ENCODE data around the gene MAP3K3.
"Not testable (repeated sequence)": the region's sequence is repeated elsewhere in the genome, so short reads cannot be mapped to it uniquely, and the experiment has no call there.

The MAP3K3 gene

GRCh38 chr17:63705657-63706056 lies 83.4 kb downstream of the MAP3K3 start:
- no peaks in the 10 kb centered on the region for H3K27me3 ChIP-seq (ENCODE audit: insufficient read depth, low read length)
- no peak overlapping the region for H3K4me3 ChIP-seq (ENCODE audit: low read depth, low read length)
- H3K4me1 ChIP-seq (ENCODE audit: control insufficient read depth, insufficient read depth, low read length, unreplicated experiment) = peaks cover 16% of the 10 kb centered on the region
- no peak overlapping the region for H2AFZ ChIP-seq (ENCODE audit: low read length, unreplicated experiment)
- H3K36me3 ChIP-seq (ENCODE audit: insufficient read depth, low read length) = peaks cover 7% of the 10 kb centered on the region; the same call in 1 of the 2 replicates
- H3K79me2 ChIP-seq (ENCODE audit: control insufficient read depth, insufficient read depth, low read length, unreplicated experiment) = peaks cover 21% of the 10 kb centered on the region
- H3K27ac ChIP-seq (ENCODE audit: low read depth, low read length) = no peak overlapping the region

- no peak overlapping the region for H3K4me3 ChIP-seq (ENCODE audit: low read depth, low read length)
- no peak overlapping the region for H3K27ac ChIP-seq (ENCODE audit: low read depth, low read length)
- H2AFZ ChIP-seq (ENCODE audit: low read length, unreplicated experiment) = no peak overlapping the region
- peaks cover 7% of the 10 kb centered on the region; the same call in 1 of the 2 replicates for H3K36me3 ChIP-seq (ENCODE audit: insufficient read depth, low read length)
- peaks cover 13% of the 10 kb centered on the region for H3K79me2 ChIP-seq (ENCODE audit: control insufficient read depth, insufficient read depth, low read length, unreplicated experiment)
- H3K4me1 ChIP-seq (ENCODE audit: control insufficient read depth, insufficient read depth, low read length, unreplicated experiment) = peaks cover 12% of the 10 kb centered on the region
- H3K27me3 ChIP-seq (ENCODE audit: insufficient read depth, low read length) = no peaks in the 10 kb centered on the region
Measured at GRCh38 chr17:63706336-63707082, 84.3 kb downstream of the MAP3K3 start.

- Histone ChIP-seq H3K4me1 (ENCODE audit: control insufficient read depth, insufficient read depth, low read length, unreplicated experiment) (peaks cover 8% of the 10 kb centered on the region), H3K27ac (ENCODE audit: low read depth, low read length) (no peak overlapping the region), H3K27me3 (ENCODE audit: insufficient read depth, low read length) (no peaks in the 10 kb centered on the region), H3K36me3 (ENCODE audit: insufficient read depth, low read length) (peaks cover 7% of the 10 kb centered on the region; the same call in 1 of the 2 replicates), H3K4me3 (ENCODE audit: low read depth, low read length) (no peak overlapping the region), H2AFZ (ENCODE audit: low read length, unreplicated experiment) (no peak overlapping the region), H3K79me2 (ENCODE audit: control insufficient read depth, insufficient read depth, low read length, unreplicated experiment) (peaks cover 9% of the 10 kb centered on the region)
Measured at GRCh38 chr17:63707151-63707550, 84.9 kb downstream of the MAP3K3 start.

- Histone ChIP-seq H2AFZ (ENCODE audit: low read length, unreplicated experiment) (no peak overlapping the region), H3K27me3 (ENCODE audit: insufficient read depth, low read length) (no peaks in the 10 kb centered on the region), H3K4me3 (ENCODE audit: low read depth, low read length) (no peak overlapping the region), H3K36me3 (ENCODE audit: insufficient read depth, low read length) (peaks cover 3% of the 10 kb centered on the region; the same call in 1 of the 2 replicates), H3K27ac (ENCODE audit: low read depth, low read length) (no peak overlapping the region), H3K79me2 (ENCODE audit: control insufficient read depth, insufficient read depth, low read length, unreplicated experiment) (no peaks in the 10 kb centered on the region), H3K4me1 (ENCODE audit: control insufficient read depth, insufficient read depth, low read length, unreplicated experiment) (no peaks in the 10 kb centered on the region)
Measured at GRCh38 chr17:63709110-63709509, 86.9 kb downstream of the MAP3K3 start.

- Histone ChIP-seq H3K27me3 (ENCODE audit: insufficient read depth, low read length) (no peaks in the 10 kb centered on the region), H3K4me1 (ENCODE audit: control insufficient read depth, insufficient read depth, low read length, unreplicated experiment) (no peaks in the 10 kb centered on the region), H3K4me3 (ENCODE audit: low read depth, low read length) (no peak overlapping the region), H2AFZ (ENCODE audit: low read length, unreplicated experiment) (no peak overlapping the region), H3K79me2 (ENCODE audit: control insufficient read depth, insufficient read depth, low read length, unreplicated experiment) (no peaks in the 10 kb centered on the region), H3K36me3 (ENCODE audit: insufficient read depth, low read length) (peaks cover 12% of the 10 kb centered on the region; the same call in 1 of the 2 replicates), H3K27ac (ENCODE audit: low read depth, low read length) (no peak overlapping the region)
Measured at GRCh38 chr17:63714550-63715277, 92.5 kb downstream of the MAP3K3 start.

- H3K27me3 ChIP-seq (ENCODE audit: insufficient read depth, low read length) = no peaks in the 10 kb centered on the region
- H3K27ac ChIP-seq (ENCODE audit: low read depth, low read length) = no peak overlapping the region
- H3K4me1 ChIP-seq (ENCODE audit: control insufficient read depth, insufficient read depth, low read length, unreplicated experiment) = no peaks in the 10 kb centered on the region
- no peaks in the 10 kb centered on the region for H3K79me2 ChIP-seq (ENCODE audit: control insufficient read depth, insufficient read depth, low read length, unreplicated experiment)
- H3K4me3 ChIP-seq (ENCODE audit: low read depth, low read length) = no peak overlapping the region
- H2AFZ ChIP-seq (ENCODE audit: low read length, unreplicated experiment) = no peak overlapping the region
- peaks cover 12% of the 10 kb centered on the region; the same call in 1 of the 2 replicates for H3K36me3 ChIP-seq (ENCODE audit: insufficient read depth, low read length)
Measured at GRCh38 chr17:63716426-63716825, 94.2 kb downstream of the MAP3K3 start.

- Histone ChIP-seq H3K27ac (ENCODE audit: low read depth, low read length) (no peak overlapping the region), H3K36me3 (ENCODE audit: insufficient read depth, low read length) (peaks cover 9% of the 10 kb centered on the region; the same call in 1 of the 2 replicates), H3K79me2 (ENCODE audit: control insufficient read depth, insufficient read depth, low read length, unreplicated experiment) (no peaks in the 10 kb centered on the region), H3K4me1 (ENCODE audit: control insufficient read depth, insufficient read depth, low read length, unreplicated experiment) (no peaks in the 10 kb centered on the region), H3K4me3 (ENCODE audit: low read depth, low read length) (no peak overlapping the region), H3K27me3 (ENCODE audit: insufficient read depth, low read length) (no peaks in the 10 kb centered on the region), H2AFZ (ENCODE audit: low read length, unreplicated experiment) (no peak overlapping the region)
Measured at GRCh38 chr17:63718988-63719387, 96.8 kb downstream of the MAP3K3 start.

GRCh38 chr17:63720194-63720593 lies 98.0 kb downstream of the MAP3K3 start:
- not testable (repeated sequence) for H2AFZ ChIP-seq (ENCODE audit: low read length, unreplicated experiment); H3K27me3 ChIP-seq (ENCODE audit: insufficient read depth, low read length); H3K4me3 ChIP-seq (ENCODE audit: low read depth, low read length); H3K4me1 ChIP-seq (ENCODE audit: control insufficient read depth, insufficient read depth, low read length, unreplicated experiment); H3K27ac ChIP-seq (ENCODE audit: low read depth, low read length); H3K36me3 ChIP-seq (ENCODE audit: insufficient read depth, low read length); H3K79me2 ChIP-seq (ENCODE audit: control insufficient read depth, insufficient read depth, low read length, unreplicated experiment)

- Histone ChIP-seq H2AFZ (ENCODE audit: low read length, unreplicated experiment) (no peak overlapping the region), H3K4me3 (ENCODE audit: low read depth, low read length) (no peak overlapping the region), H3K27me3 (ENCODE audit: insufficient read depth, low read length) (no peaks in the 10 kb centered on the region), H3K36me3 (ENCODE audit: insufficient read depth, low read length) (peaks cover 14% of the 10 kb centered on the region; the same call in 1 of the 2 replicates), H3K4me1 (ENCODE audit: control insufficient read depth, insufficient read depth, low read length, unreplicated experiment) (no peaks in the 10 kb centered on the region), H3K27ac (ENCODE audit: low read depth, low read length) (no peak overlapping the region), H3K79me2 (ENCODE audit: control insufficient read depth, insufficient read depth, low read length, unreplicated experiment) (no peaks in the 10 kb centered on the region)
Measured at GRCh38 chr17:63722403-63722802, 100.2 kb downstream of the MAP3K3 start.

GRCh38 chr17:63735691-63736090 lies 113.5 kb downstream of the MAP3K3 start:
- Histone ChIP-seq H3K36me3 (ENCODE audit: insufficient read depth, low read length) (0 out of 2 replicates have a peak, but pooled peaks cover 5% of the 10 kb centered on the region), H2AFZ (ENCODE audit: low read length, unreplicated experiment) (no peak overlapping the region), H3K4me3 (ENCODE audit: low read depth, low read length) (no peak overlapping the region), H3K27ac (ENCODE audit: low read depth, low read length) (no peak overlapping the region), H3K27me3 (ENCODE audit: insufficient read depth, low read length) (no peaks in the 10 kb centered on the region), H3K4me1 (ENCODE audit: control insufficient read depth, insufficient read depth, low read length, unreplicated experiment) (no peaks in the 10 kb centered on the region), H3K79me2 (ENCODE audit: control insufficient read depth, insufficient read depth, low read length, unreplicated experiment) (peaks cover 17% of the 10 kb centered on the region)
